NCI-H1092 treated with DMSO at 0.1 percent for 48 hours (cell line): Measurements from ENCODE around the gene CEP290.
"Not testable (repeated sequence)": the region's sequence is repeated elsewhere in the genome, so short reads cannot be mapped to it uniquely, and the experiment has no call there.

Experiments used
- DNase-seq: peaks from one replicate; lab custom pipeline; 2025; lab: John Stamatoyannopoulos, UW

CEP290 gene

DNA sequence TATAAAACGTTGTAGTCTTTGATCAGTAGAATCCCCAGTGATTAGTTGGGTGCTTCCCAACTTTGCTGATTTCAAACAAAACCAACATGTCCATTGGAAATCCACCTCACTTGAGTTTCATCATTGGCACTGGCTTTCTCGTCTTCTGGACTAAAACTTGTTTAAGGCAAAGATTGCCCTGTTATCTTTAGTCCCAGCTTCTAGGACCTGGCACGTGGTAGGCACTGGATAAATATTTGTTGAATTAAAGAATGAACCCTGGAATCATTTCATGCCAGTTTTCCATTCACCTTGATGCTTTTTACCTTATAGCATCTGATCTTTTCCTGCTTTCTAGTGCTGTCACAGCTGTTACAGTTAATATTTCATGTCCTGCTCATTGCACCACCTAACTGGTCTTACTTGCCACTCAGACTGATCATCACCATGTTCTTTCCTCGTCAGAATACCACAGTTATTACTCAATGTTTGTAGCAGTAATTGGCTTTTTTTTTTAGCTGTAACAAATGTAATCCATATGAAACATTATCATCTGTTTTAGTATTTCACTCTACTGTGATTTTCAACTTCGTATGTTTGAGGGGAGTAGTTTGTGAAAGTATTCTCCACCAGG lies 105.4 kb downstream of the CEP290 start:
- no peak for DNase-seq

DNA sequence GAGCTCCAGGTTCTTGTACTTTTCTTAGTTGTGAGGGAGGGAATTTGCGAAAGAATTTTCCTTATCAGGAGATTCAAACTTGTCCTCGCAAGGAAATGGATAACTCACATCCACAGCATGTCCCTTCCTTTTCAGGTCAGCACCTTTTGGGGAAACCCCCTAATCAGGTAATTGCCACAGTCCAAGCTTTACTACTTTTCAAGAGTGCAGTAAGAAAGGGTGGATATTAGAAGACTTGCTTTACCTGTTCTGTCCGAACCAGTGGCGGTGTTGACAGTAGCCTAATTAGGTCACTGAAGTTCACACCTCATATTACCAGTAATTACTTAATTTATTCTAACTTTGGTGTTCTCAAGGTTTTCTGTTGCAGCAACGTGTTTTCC lies 106.0 kb downstream of the CEP290 start:
- DNase-seq: no peak

DNA sequence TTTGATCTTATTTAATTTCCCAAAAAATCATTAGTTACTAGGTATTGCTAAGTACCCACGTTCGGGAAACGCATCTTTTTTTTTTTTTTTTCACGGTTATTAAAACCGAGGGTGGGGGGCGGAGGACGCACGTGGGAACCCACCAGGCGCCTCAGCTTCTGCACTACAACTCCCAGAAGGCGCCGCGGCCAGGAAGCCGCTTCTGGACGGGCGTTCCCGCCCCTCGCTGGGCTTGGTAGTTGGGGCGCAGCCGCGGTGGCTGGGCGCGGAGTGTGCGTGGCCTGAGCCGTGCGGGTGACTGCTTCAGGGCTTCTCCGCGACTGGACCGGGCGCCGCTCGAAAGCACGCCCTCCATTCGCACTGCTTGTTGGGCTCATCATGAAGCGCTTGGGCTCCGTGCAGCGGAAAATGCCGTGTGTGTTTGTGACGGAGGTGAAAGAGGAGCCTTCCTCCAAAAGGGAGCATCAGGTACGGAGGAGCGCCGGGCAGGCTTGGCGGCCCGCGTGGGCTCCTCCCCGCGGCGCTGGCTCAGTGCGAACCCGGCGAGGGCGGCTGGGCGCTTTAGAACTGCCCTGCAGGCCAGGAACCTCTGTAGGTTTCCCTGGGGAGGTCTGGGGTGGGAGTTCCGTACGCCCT lies 106.5 kb downstream of the CEP290 start:
- peak; percentile 73 for DNase-seq

DNA sequence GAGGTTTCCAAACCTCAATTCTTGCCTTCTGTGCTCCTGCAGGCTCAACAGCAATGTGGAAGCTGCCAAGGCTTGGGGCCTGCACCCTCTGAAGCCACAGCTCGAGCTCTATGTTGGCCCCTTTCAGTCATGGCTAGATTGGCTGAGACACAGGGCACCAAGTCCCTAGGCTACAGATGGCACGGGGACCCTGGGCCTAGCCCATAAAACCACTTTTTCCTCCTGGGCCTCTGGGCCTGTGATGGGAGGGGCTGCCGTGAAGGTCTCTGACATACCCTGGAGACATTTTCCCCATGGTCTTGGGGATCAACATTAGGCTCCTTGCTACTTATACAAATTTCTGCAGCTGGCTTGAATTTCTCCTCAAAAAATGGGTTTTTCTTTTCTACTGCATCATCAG lies 110.7 kb downstream of the CEP290 start:
- DNase-seq: not testable (repeated sequence)

DNA sequence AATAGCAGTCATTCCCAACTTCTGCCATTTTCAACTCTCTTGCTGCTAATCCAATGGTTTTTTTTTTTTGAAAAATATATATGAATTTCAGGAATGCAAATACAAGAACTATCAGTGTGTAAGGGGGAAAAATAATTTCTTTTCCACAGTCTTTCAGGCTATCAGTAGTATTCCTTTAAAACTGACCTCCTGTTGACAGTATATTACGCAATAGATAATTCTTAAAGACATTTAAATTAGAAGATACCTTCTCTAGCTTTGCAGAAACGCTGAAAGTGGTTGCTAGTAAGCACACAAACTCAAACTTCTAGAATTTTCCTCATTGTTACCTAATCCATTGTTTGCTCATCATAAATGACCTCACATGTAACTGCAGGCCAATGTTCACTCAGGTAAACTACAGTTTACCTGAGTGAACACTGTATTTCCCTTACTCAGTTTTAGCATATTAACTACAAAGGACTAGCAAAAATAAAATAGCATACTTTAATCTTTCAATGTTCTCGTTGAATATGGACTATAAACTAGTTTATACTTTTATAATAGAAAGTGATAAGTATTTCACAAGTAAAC lies 112.7 kb downstream of the CEP290 start, which contains the start of gene C12orf50:
C12orf50 (minus strand) TSS at position 309 of the 573 bp plus-strand sequence. CDS start 2,439 bp downstream, outside the sequence.
- no peak for DNase-seq

DNA sequence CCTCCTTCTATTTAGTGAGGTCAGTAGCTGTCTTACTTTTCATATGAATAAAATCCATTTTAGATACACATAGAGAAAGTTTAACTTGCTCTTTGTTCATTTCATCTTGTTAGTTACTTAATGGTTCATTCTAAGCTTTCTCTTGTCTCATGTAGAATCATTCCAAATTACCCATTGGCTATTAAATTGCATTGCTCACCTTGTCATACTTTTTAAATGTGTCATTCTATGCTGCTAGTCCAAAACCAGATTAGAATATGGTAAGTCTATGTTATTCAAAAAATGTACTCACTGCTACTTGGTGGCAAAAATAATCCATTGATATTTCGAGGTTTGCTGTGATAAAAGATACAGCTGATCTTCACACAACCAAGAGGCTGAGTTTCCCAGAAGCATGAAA lies 115.7 kb downstream of the CEP290 start:
- no peak for DNase-seq

DNA sequence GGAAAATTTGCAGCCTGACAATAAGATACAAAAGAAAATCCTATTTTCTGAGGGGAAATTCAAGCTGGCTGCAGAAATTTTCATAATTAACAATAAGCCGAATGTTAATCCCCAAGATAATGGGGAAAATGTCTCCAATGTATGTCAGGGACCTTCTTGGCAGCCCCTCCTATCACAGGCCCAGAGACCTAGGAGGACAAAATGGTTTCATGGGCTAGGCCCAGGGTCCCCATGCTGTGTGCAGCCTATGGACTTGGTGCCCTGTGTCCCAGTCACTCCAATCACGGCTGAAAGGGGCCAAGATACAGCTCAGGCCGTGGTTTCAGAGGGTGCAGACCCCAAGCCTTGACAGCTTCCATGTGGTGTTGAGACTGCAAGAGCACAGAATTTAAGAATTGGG lies 123.9 kb downstream of the CEP290 start:
- DNase-seq: no peak

DNA sequence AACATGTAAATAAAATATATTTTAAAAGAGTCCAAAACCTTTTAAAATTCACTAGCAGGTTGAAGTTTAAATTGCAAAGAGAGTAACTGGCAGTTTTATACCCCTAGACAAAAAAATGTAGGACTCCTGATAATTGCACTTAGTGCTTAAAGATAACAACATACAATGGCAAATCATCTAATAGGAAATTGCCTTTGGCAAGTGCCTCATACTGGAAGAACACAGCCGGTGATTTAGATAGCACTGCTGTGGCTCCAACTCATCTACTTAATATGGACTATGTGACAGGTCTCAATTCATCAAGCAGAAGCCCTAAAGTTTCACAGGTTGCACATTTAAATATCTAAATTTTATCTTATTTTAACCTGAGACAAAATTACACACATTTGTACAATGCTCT lies 126.1 kb downstream of the CEP290 start:
- DNase-seq: no peak

DNA sequence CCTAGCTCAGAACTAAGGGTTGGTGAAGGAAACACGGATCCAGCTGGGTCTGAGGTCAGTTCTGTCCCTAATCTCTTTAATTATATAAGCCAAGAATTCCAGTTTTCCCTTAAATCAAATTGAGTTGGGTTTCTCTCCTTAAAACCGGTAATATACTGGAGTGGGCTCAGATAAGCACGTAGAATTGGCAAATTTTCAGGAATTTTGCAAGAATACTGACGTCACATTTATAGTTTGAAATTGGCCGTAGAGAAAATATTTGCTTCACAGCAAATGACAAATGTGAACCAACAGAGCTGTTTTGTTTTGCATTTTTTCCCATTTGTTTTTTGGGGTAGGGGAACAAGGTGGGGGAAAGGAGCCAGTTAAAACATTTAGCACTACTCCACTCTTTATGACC lies 130.1 kb downstream of the CEP290 start:
- DNase-seq: no peak

DNA sequence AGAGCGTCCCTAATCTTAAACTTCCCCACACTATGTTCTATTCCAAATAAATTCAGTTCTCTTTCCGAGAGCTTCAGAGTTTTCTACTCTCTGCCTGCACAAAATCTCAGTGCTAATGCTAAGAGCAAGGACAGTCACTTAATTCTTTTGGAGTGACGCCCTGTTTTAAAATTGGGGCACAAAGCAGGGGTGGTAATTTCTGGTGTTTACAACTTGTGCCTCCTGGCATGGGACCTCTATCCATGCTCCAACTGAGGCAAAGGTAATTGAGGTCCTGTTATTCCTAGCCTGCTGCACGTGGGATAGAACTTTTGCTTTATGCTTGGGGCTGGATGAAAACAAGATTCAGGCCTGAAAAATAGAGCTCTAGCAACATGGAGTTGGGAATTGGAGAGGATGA lies 135.5 kb downstream of the CEP290 start:
- no peak for DNase-seq

DNA sequence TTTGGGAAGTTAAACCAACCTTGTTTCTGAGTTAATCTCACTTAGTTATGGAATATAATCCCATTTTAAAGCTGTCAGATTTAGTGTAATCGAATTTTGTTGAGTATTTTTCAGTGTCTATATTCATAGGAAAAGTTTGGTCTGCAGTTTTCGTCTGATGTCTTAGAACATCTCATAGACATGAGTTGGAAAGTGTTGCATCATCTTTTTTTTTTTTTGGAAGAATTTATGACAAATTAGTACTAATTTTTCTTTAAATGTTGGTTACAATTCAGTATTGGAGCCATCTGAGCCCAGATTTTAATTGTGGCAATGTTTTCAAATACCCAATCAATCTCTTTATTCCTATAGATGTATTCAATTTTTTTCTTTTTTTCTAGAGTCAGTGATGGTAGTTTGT lies 140.6 kb downstream of the CEP290 start:
- DNase-seq: no peak
